HepG2 (cell line): Measurements from ENCODE around the gene GRIA2. TPM values are rescaled to one million over a fixed set of nuclear protein-coding genes. Genes with fewer than 3 reads are reported as not detected.

Experiments used
- ATAC-seq: fragments of 200-7000 bp; cut with Tn5 transposase; 3 replicates; pipeline ENCODE4 v1.9.1; 2020; ENCODE audit warnings: mild to moderate bottlenecking, moderate library complexity
- BruUV-seq: library from RNA; stranded (reverse); fragments of 400-500 nt; replicated peaks from 2 replicates; lab custom pipeline; 2021; lab: Mats Ljungman, UMichigan
- CTCF ChIA-PET: fragments of 300-600 bp; formaldehyde crosslinking; extraction: SDS; loops from one replicate; lab custom pipeline; 2021; ENCODE audit warnings: low total read pairs, inconsistent platforms, low intra/inter-chr PET ratio; lab: Yijun Ruan, JAX
- POLR2A ChIA-PET: fragments of 350-600 bp; sonication (Branson Sonifier 250); formaldehyde crosslinking; loops from one replicate; lab custom pipeline; 2020; ENCODE audit warnings: antibody characterized with exemption, inconsistent platforms; lab: Yijun Ruan, JAX
- DNase-seq: peaks from one replicate; pipeline ENCODE4 v3.0.0-alpha.2; 2015; ENCODE audit warnings: low spot score
- FAIRE-seq: peaks from 3 replicates; lab custom pipeline; 2011; peaks lifted over from hg19 to GRCh38; lab: Jason Lieb, UNC
- H2AFZ ChIP-seq: one replicate; pipeline ENCODE4 v1.6.1; 2011; ENCODE audit warnings: low read length, inconsistent platforms
- H3K27ac ChIP-seq: fragments of 300-600 bp; 3 replicates; pipeline ENCODE4 v1.8.0; 2011; ENCODE audit warnings: mixed run types, mild to moderate bottlenecking, mixed read lengths, low read length, inconsistent platforms; ENCODE audit not compliant: insufficient read depth; ENCODE audit errors: extremely low read length
- H3K27me3 ChIP-seq, 2 experiments: fragments of 200-600 bp in 1 of 2; 2 replicates in 1 of 2; 3 replicates in 1 of 2; pipeline versions ENCODE4 v1.6.0 to v1.8.0; 2011; ENCODE audit warnings: low read length in 2 of 2, mild to moderate bottlenecking in 2 of 2, moderate library complexity in 2 of 2, inconsistent platforms in 1 of 2; ENCODE audit not compliant: insufficient read depth in 2 of 2, control insufficient read depth in 1 of 2
- H3K36me3 ChIP-seq, 2 experiments: fragments of 200-600 bp in 1 of 2; replicated peaks in 1 of 2; 2 replicates in 1 of 2; 3 replicates in 1 of 2; pipeline versions ENCODE4 v1.5.1 to v1.8.0; 2011; ENCODE audit warnings: low read length in 2 of 2, inconsistent platforms in 1 of 2; ENCODE audit not compliant: insufficient read depth in 2 of 2, control insufficient read depth in 1 of 2
- H3K4me1 ChIP-seq: 2 replicates; pipeline ENCODE4 v1.5.1; 2012; ENCODE audit warnings: low read length, inconsistent platforms; ENCODE audit not compliant: insufficient read depth
- H3K4me2 ChIP-seq: 2 replicates; pipeline ENCODE4 v1.6.0; 2011; ENCODE audit warnings: low read depth, low read length, inconsistent platforms
- H3K4me3 ChIP-seq, 3 experiments: fragments of 200-600 bp in 1 of 3; sonication (generic), shearing (Covaris generic) in 1 of 3; replicated peaks in 1 of 3; 2 replicates each; pipeline ENCODE4 v1.5.1; 2011 to 2016; ENCODE audit warnings: low read length in 3 of 3, inconsistent platforms in 2 of 3, low read depth in 2 of 3, mild to moderate bottlenecking in 2 of 3, control low read depth in 1 of 3, mixed read lengths in 1 of 3; ENCODE audit not compliant: insufficient read depth in 1 of 3
- H3K79me2 ChIP-seq: one replicate; pipeline ENCODE4 v1.6.1; 2011; ENCODE audit warnings: low read length, inconsistent platforms; ENCODE audit not compliant: insufficient read depth
- H3K9ac ChIP-seq: 2 replicates; pipeline ENCODE4 v1.6.0; 2011; ENCODE audit warnings: mild to moderate bottlenecking, low read depth, low read length, inconsistent platforms; ENCODE audit not compliant: insufficient read depth
- H3K9me3 ChIP-seq: 2 replicates; pipeline ENCODE4 v1.5.1; 2012; ENCODE audit warnings: mild to moderate bottlenecking, low read length
- H4K20me1 ChIP-seq: 2 replicates; pipeline ENCODE4 v1.6.0; 2011; ENCODE audit warnings: inconsistent platforms, mild to moderate bottlenecking, low read length, moderate library complexity; ENCODE audit not compliant: insufficient read depth
- AHDC1 ChIP-seq: sonication (generic); formaldehyde crosslinking; IDR thresholded peaks from 2 replicates; pipeline ENCODE4 v1.5.1; 2020; ENCODE audit warnings: mild to moderate bottlenecking, missing genetic modification reagents, borderline replicate concordance
- GTF3A ChIP-seq: sonication (generic); formaldehyde crosslinking; conservative IDR thresholded peaks from 2 replicates; pipeline ENCODE4 v1.4.0; 2020; ENCODE audit warnings: mild to moderate bottlenecking, missing genetic modification reagents
- LBX2 ChIP-seq: sonication (generic); formaldehyde crosslinking; IDR thresholded peaks from 2 replicates; pipeline ENCODE4 v1.5.0; 2020; ENCODE audit warnings: missing genetic modification reagents, mild to moderate bottlenecking, borderline replicate concordance
- POGK ChIP-seq: sonication (generic); formaldehyde crosslinking; conservative IDR thresholded peaks from 2 replicates; pipeline ENCODE4 v1.8.0; 2022; ENCODE audit warnings: mild to moderate bottlenecking, moderate library complexity, missing genetic modification reagents
- RBM22 ChIP-seq: fragments of 200-400 bp; formaldehyde crosslinking; optimal IDR thresholded peaks from 2 replicates; pipeline ENCODE3; 2017; ENCODE audit warnings: mild to moderate bottlenecking, low read length, moderate library complexity
- RFX1 ChIP-seq: fragments of 450-650 bp; IDR thresholded peaks from 2 replicates; pipeline ENCODE4 v1.6.1; 2017
- THAP8 ChIP-seq: sonication (generic); formaldehyde crosslinking; IDR thresholded peaks from 2 replicates; pipeline ENCODE4 v1.5.1; 2020; ENCODE audit warnings: missing genetic modification reagents, mild to moderate bottlenecking, borderline replicate concordance
- THYN1 ChIP-seq: sonication (generic); formaldehyde crosslinking; IDR thresholded peaks from 2 replicates; pipeline ENCODE4 v1.8.1; 2023; ENCODE audit warnings: low read depth, mild to moderate bottlenecking, moderate library complexity, missing genetic modification reagents, borderline replicate concordance
- ZBTB44 ChIP-seq: sonication (generic); formaldehyde crosslinking; IDR thresholded peaks from 2 replicates; pipeline ENCODE4 v1.4.0; 2020; ENCODE audit warnings: missing genetic modification reagents
- ZFP36L1 ChIP-seq: sonication (generic); formaldehyde crosslinking; IDR thresholded peaks from 2 replicates; pipeline ENCODE4 v1.8.0; 2022; ENCODE audit warnings: mild to moderate bottlenecking, missing genetic modification reagents, moderate library complexity
- ZMYM2 ChIP-seq: sonication (generic); formaldehyde crosslinking; IDR thresholded peaks from 2 replicates; pipeline ENCODE4 v1.8.0; 2022; ENCODE audit warnings: mild to moderate bottlenecking, missing genetic modification reagents
- ZNF331 ChIP-seq: sonication (generic); formaldehyde crosslinking; IDR thresholded peaks from 2 replicates; pipeline ENCODE4 v1.4.0; 2020; ENCODE audit warnings: missing genetic modification reagents
- ZNF557 ChIP-seq: sonication (generic); formaldehyde crosslinking; IDR thresholded peaks from 2 replicates; pipeline ENCODE4 v1.4.0; 2020; ENCODE audit warnings: missing genetic modification reagents
- ZNF619 ChIP-seq: sonication (generic); formaldehyde crosslinking; IDR thresholded peaks from 2 replicates; pipeline ENCODE4 v1.4.0; 2020; ENCODE audit warnings: mild to moderate bottlenecking, missing genetic modification reagents
- ZSCAN22 ChIP-seq: sonication (generic); formaldehyde crosslinking; IDR thresholded peaks from 2 replicates; pipeline ENCODE4 v1.4.0; 2020; ENCODE audit warnings: mild to moderate bottlenecking, missing genetic modification reagents
- WGBS: methylation state at CpG from one replicate; pipeline ENCODE4 v1.1.6; 2017; ENCODE audit warnings: low lambda C conversion rate; 5-methylcytosine and 5-hydroxymethylcytosine counted together
- in situ Hi-C: cut with HindIII; loops from 2 replicates; pipeline ENCODE4 v1.10.0; 2017; ENCODE audit warnings: low pct_unique_long_range_greater_than_20kb; ENCODE audit not compliant: extremely low pct_ligation_motif_present
- intact Hi-C: fragments of 100-400 bp; cut with micrococcal nuclease; formaldehyde crosslinking; loops from one replicate; pipeline ENCODE4 v1.10.0; 2022; ENCODE audit not compliant: unreplicated experiment
- polyA plus RNA-seq, 8 experiments: library from polyadenylated mRNA; depleted of rRNA in 3 of 8; stranded (reverse) in 7 of 8; unstranded in 1 of 8; fragments of >200 nt; fragmentation: Illumina TruSeq in 4 of 8; extraction: Trizol in 4 of 8; gene quantifications; 2 replicates each; pipeline versions ENCODE4 v1.2.1 to v1.2.3, GENCODE V29; 2011 to 2016; ENCODE audit warnings: low read depth in 4 of 8, missing spikeins in 1 of 8, mixed read lengths in 1 of 8; ENCODE audit not compliant: insufficient read depth in 1 of 8
- total RNA-seq, 5 experiments: library from RNA; depleted of rRNA; stranded (reverse); fragments of >200 nt; fragmentation: Illumina TruSeq; extraction: Trizol; gene quantifications; 2 replicates each; pipeline ENCODE4 v1.2.3, GENCODE V29; 2016; ENCODE audit warnings: low read depth in 1 of 5

GRIA2 gene
- total and polyA plus RNA-seq, 2 of the 13 experiments (the other 11 are each of a cell fraction or from before 2014, with no cell fraction given) = not detected

GRCh38 chr4:157315968-157316367, 95.4 kb downstream of the GRIA2 start:
- no peaks in the 10 kb centered on the region for H3K9me3 ChIP-seq
- ChIA-PET CTCF (no interaction called here), POLR2A (no interaction called here)
- in situ Hi-C loops = no loop called here
- ATAC-seq (no peak), FAIRE-seq (no peak), DNase-seq (no peak)
- BruUV-seq = no TSS peak
- H2AFZ ChIP-seq = no peak overlapping the region
- no peak overlapping the region for H3K9ac ChIP-seq
- WGBS = 0% methylated on average over 1 of the region's 1 CpG
- H3K4me2 ChIP-seq = no peak overlapping the region
- H3K4me1 ChIP-seq = no peaks in the 10 kb centered on the region
- intact Hi-C loops = no loop called here
- no peaks in the 10 kb centered on the region; the same call in 1 of the 2 replicates for H4K20me1 ChIP-seq
- no peaks in the 10 kb centered on the region for H3K36me3 ChIP-seq
- H3K4me3 ChIP-seq = no peak overlapping the region
- no peaks in the 10 kb centered on the region for H3K79me2 ChIP-seq
- no peaks in the 10 kb centered on the region for H3K27me3 ChIP-seq
- no peak overlapping the region for H3K27ac ChIP-seq
- TF ChIP-seq RBM22 = no peak
- no peak for TF ChIP-seq ZMYM2 (CRISPR knock-in tag)
- TF ChIP-seq GTF3A (CRISPR knock-in tag) = no peak
- no peak for TF ChIP-seq ZSCAN22
- TF ChIP-seq AHDC1 (CRISPR knock-in tag) = no peak
- no peak for TF ChIP-seq POGK (CRISPR knock-in tag)
- TF ChIP-seq ZNF557 (CRISPR knock-in tag) = no peak
- no peak for TF ChIP-seq THYN1 (CRISPR knock-in tag)
- TF ChIP-seq ZFP36L1 (CRISPR knock-in tag) = no peak
- no peak for TF ChIP-seq LBX2 (CRISPR knock-in tag)
- no peak for TF ChIP-seq THAP8
- no peak for TF ChIP-seq ZNF331
- TF ChIP-seq RFX1 = no peak
- TF ChIP-seq ZNF619 = no peak
- no peak for TF ChIP-seq ZBTB44
